ENCODE data around the gene EFCAB7. TPM values are rescaled to one million over a fixed set of nuclear protein-coding genes. Genes with fewer than 3 reads are reported as not detected.
A peak's percentile ranks its signal among the peaks of the same experiment; 100 is the strongest.

Gene EFCAB7
- total RNA-seq, 1 donor from 2014 or later: 6.5 TPM

DNA sequence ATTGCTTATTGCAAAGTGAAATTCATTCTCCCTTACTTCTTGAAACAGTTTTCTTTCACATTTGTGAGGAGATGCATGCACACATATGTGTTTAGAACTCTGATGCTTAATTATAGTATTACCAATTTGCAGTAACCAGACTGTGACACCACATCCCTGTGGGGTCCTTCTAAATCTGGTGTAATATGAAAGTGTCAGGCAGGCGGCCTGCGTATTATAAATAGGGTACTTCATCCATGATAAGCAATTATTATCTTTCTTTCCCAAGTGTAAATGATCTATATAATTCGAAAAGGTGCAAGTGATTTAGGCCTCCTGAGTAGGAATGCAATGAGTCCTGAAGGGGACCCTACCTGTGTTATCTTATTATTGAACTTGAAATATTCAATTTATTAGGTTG is 876 bp downstream of the EFCAB7 start:
- Mint-ChIP-seq H3K9me3 (no peaks in the 10 kb centered on the region), H3K27me3 (ENCODE audit: low read depth) (no peaks in the 10 kb centered on the region), H3K4me3 (ENCODE audit: low read depth) (peak overlapping the region; percentile 97), H3K36me3 (ENCODE audit: low read depth) (peaks cover 4% of the 10 kb centered on the region), H3K27ac (no peak overlapping the region), H3K4me1 (ENCODE audit: low read depth) (peaks cover 34% of the 10 kb centered on the region)
- no peak for DNase-seq (ENCODE audit: low spot score)
- intact Hi-C loops (cut with micrococcal nuclease): loop anchor here (10.0 kb wide), 1 partner anchor 1089 kb away; the partner anchor contains the start of gene USP1

GRCh38 chr1:63532727-63533126 is 9.4 kb downstream of the EFCAB7 start:
- peaks cover 13% of the 10 kb centered on the region for H3K36me3 Mint-ChIP-seq (ENCODE audit: low read depth)
- intact Hi-C loops (cut with micrococcal nuclease): no loop called here
- H3K27ac Mint-ChIP-seq: no peak overlapping the region
- H3K4me1 Mint-ChIP-seq (ENCODE audit: low read depth): no peaks in the 10 kb centered on the region
- H3K27me3 Mint-ChIP-seq (ENCODE audit: low read depth): no peaks in the 10 kb centered on the region
- DNase-seq (ENCODE audit: low spot score): no peak
- no peaks in the 10 kb centered on the region for H3K9me3 Mint-ChIP-seq
- H3K4me3 Mint-ChIP-seq (ENCODE audit: low read depth): no peak overlapping the region

DNA sequence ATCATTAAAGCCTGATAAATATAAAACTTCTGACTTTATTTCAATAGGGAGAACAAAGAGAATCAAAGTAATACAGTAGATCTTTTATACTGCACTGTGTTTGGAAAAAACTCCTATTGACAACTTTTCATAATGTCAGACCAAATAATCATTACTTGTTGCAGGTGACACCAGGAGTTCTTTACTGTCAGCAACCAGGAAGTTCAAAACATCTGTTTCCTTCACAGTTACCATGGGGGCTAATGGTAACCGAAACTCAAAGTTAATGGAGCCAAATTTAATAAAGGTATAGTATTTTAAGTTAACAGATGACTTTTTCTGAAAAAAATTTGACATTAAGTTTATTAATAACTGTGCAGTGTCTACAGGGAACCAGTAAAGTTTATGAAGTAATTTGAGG is 10.6 kb downstream of the EFCAB7 start:
- intact Hi-C loops (cut with micrococcal nuclease): no loop called here
- peaks cover 9% of the 10 kb centered on the region for H3K36me3 Mint-ChIP-seq (ENCODE audit: low read depth)
- no peak for DNase-seq (ENCODE audit: low spot score)
- H3K27ac Mint-ChIP-seq: no peak overlapping the region
- H3K4me1 Mint-ChIP-seq (ENCODE audit: low read depth): no peaks in the 10 kb centered on the region
- no peaks in the 10 kb centered on the region for H3K9me3 Mint-ChIP-seq
- H3K27me3 Mint-ChIP-seq (ENCODE audit: low read depth): no peaks in the 10 kb centered on the region
- H3K4me3 Mint-ChIP-seq (ENCODE audit: low read depth): no peak overlapping the region

- Mint-ChIP-seq H3K36me3 (ENCODE audit: low read depth) (peaks cover 9% of the 10 kb centered on the region), H3K27ac (no peak overlapping the region), H3K4me1 (ENCODE audit: low read depth) (no peaks in the 10 kb centered on the region), H3K9me3 (no peaks in the 10 kb centered on the region), H3K4me3 (ENCODE audit: low read depth) (no peak overlapping the region), H3K27me3 (ENCODE audit: low read depth) (no peaks in the 10 kb centered on the region)
- intact Hi-C loops (cut with micrococcal nuclease): no loop called here
- DNase-seq (ENCODE audit: low spot score): no peak
Measured at GRCh38 chr1:63534406-63534805, 11.1 kb downstream of the EFCAB7 start.

DNA sequence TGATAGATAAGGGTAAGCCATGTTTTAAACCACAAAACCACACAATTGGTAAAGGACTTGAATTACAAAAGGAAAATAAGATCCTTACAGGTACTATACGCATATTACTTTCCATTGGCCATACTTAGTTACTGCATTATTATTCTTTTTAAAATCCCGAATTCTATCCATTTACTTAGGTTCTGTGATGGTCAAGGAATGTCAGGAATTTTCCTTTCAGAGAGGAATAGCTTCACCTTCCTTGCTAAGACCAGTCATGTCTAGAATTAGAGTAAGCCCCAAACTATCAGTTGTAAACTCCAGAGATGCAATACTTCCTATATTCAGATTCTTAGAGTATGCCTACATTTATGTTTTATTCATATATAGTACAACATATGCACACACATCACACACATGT is 13.7 kb downstream of the EFCAB7 start:
- no peak for DNase-seq (ENCODE audit: low spot score)
- H3K4me3 Mint-ChIP-seq (ENCODE audit: low read depth): no peak overlapping the region
- no peaks in the 10 kb centered on the region for H3K9me3 Mint-ChIP-seq
- H3K27ac Mint-ChIP-seq: no peak overlapping the region
- no peaks in the 10 kb centered on the region for H3K27me3 Mint-ChIP-seq (ENCODE audit: low read depth)
- intact Hi-C loops (cut with micrococcal nuclease): loop anchor here (5.0 kb wide), 1 partner anchor 210 kb away; no protein-coding TSS in a partner anchor
- peaks cover 9% of the 10 kb centered on the region for H3K36me3 Mint-ChIP-seq (ENCODE audit: low read depth)
- no peaks in the 10 kb centered on the region for H3K4me1 Mint-ChIP-seq (ENCODE audit: low read depth)

DNA sequence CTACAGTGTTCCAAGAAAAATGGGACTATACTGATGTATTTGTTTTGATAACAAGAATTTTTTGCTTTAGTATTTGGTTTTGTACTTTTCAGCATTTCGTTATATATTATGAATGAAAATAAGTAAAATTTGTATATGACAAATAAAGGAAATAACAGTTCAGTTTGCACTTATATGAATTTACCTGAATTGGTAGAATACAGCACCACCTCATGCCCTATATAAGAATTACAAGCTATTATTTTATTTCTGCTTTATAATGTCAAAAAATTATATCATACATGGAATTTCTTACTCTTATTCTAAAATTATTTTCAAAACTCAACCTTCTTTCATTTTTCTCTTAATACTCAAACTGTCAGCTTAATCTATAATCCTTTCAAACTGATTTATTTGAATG is 14.6 kb downstream of the EFCAB7 start:
- H3K4me1 Mint-ChIP-seq (ENCODE audit: low read depth): no peaks in the 10 kb centered on the region
- H3K27me3 Mint-ChIP-seq (ENCODE audit: low read depth): no peaks in the 10 kb centered on the region
- H3K36me3 Mint-ChIP-seq (ENCODE audit: low read depth): peaks cover 3% of the 10 kb centered on the region
- H3K27ac Mint-ChIP-seq: no peak overlapping the region
- H3K9me3 Mint-ChIP-seq: no peaks in the 10 kb centered on the region
- DNase-seq (ENCODE audit: low spot score): no peak
- intact Hi-C loops (cut with micrococcal nuclease): loop anchor here (5.0 kb wide), 1 partner anchor 211 kb away; no protein-coding TSS in a partner anchor
- no peak overlapping the region for H3K4me3 Mint-ChIP-seq (ENCODE audit: low read depth)

- peaks cover 5% of the 10 kb centered on the region for H3K36me3 Mint-ChIP-seq (ENCODE audit: low read depth)
- H3K4me3 Mint-ChIP-seq (ENCODE audit: low read depth): no peak overlapping the region
- H3K27ac Mint-ChIP-seq: no peak overlapping the region
- H3K4me1 Mint-ChIP-seq (ENCODE audit: low read depth): peaks cover 4% of the 10 kb centered on the region
- no peak for DNase-seq (ENCODE audit: low spot score)
- H3K27me3 Mint-ChIP-seq (ENCODE audit: low read depth): no peaks in the 10 kb centered on the region
- no peaks in the 10 kb centered on the region for H3K9me3 Mint-ChIP-seq
- intact Hi-C loops (cut with micrococcal nuclease): no loop called here
Measured at GRCh38 chr1:63545780-63546179, 22.5 kb downstream of the EFCAB7 start.

GRCh38 chr1:63547621-63548294 is 24.4 kb downstream of the EFCAB7 start:
- Mint-ChIP-seq H3K27me3 (ENCODE audit: low read depth) (no peaks in the 10 kb centered on the region), H3K9me3 (no peaks in the 10 kb centered on the region), H3K27ac (no peak overlapping the region)

GRCh38 chr1:63548303-63548702 is 25.0 kb downstream of the EFCAB7 start:
- no peaks in the 10 kb centered on the region for H3K9me3 Mint-ChIP-seq
- intact Hi-C loops (cut with micrococcal nuclease): no loop called here
- peaks cover 5% of the 10 kb centered on the region for H3K36me3 Mint-ChIP-seq (ENCODE audit: low read depth)
- H3K27me3 Mint-ChIP-seq (ENCODE audit: low read depth): no peaks in the 10 kb centered on the region
- peaks cover 4% of the 10 kb centered on the region for H3K4me1 Mint-ChIP-seq (ENCODE audit: low read depth)
- no peak overlapping the region for H3K4me3 Mint-ChIP-seq (ENCODE audit: low read depth)
- no peak overlapping the region for H3K27ac Mint-ChIP-seq
- no peak for DNase-seq (ENCODE audit: low spot score)

More at GRCh38 chr1:63547621-63548294, 24.4 kb downstream of the EFCAB7 start:
- intact Hi-C loops (cut with micrococcal nuclease): no loop called here
- H3K36me3 Mint-ChIP-seq (ENCODE audit: low read depth): peaks cover 5% of the 10 kb centered on the region
- DNase-seq (ENCODE audit: low spot score): no peak
- peaks cover 4% of the 10 kb centered on the region for H3K4me1 Mint-ChIP-seq (ENCODE audit: low read depth)
- H3K4me3 Mint-ChIP-seq (ENCODE audit: low read depth): no peak overlapping the region

DNA sequence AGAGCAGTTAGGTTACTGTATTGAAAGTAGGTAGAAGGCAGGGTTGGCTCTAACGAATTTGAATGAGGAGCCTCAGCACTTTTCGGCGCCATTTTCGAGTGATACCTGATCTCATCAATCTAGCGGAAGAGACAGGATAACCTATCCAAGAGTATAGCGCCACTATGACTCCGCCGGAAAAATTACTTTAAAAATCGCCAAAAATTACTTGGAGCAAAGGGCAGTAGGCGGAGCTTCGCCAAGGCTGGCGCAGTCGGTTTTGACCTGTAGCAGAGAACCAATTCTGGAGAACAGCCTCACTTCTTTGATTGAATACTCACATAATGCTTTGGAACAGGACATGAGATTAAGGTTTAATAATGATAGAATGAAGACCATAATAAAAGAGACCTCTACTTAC is 25.6 kb downstream of the EFCAB7 start:
- no peaks in the 10 kb centered on the region for H3K9me3 Mint-ChIP-seq
- H3K27ac Mint-ChIP-seq: no peak overlapping the region
- H3K4me1 Mint-ChIP-seq (ENCODE audit: low read depth): peaks cover 4% of the 10 kb centered on the region
- DNase-seq (ENCODE audit: low spot score): no peak
- intact Hi-C loops (cut with micrococcal nuclease): no loop called here
- H3K36me3 Mint-ChIP-seq (ENCODE audit: low read depth): peaks cover 5% of the 10 kb centered on the region
- no peak overlapping the region for H3K4me3 Mint-ChIP-seq (ENCODE audit: low read depth)
- H3K27me3 Mint-ChIP-seq (ENCODE audit: low read depth): no peaks in the 10 kb centered on the region

DNA sequence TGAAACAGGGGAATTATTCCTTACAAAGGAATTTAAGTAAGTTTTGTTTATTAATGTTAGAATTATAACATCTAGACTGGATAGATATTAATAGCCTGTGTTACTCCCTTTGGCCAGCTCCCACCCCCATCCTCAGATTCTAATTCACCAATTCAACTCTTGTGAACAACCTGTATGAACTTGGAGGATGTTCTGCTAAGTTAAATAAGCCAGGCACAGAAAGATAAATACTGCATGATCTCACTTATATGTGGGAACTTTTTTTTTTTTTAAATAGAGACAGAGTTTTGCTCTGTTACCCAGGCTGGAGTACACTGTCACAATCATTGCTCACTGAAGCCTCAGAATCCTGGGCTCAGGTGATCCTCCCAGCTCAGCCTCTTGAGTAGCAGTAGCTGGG is 32.2 kb downstream of the EFCAB7 start:
- Mint-ChIP-seq H3K36me3 (ENCODE audit: low read depth) (no peaks in the 10 kb centered on the region), H3K27me3 (ENCODE audit: low read depth) (no peaks in the 10 kb centered on the region), H3K27ac (no peak overlapping the region), H3K4me1 (ENCODE audit: low read depth) (no peaks in the 10 kb centered on the region), H3K9me3 (no peaks in the 10 kb centered on the region), H3K4me3 (ENCODE audit: low read depth) (no peak overlapping the region)
- intact Hi-C loops (cut with micrococcal nuclease): no loop called here
- DNase-seq (ENCODE audit: low spot score): no peak

- Mint-ChIP-seq H3K4me3 (ENCODE audit: low read depth) (no peak overlapping the region), H3K27me3 (ENCODE audit: low read depth) (no peaks in the 10 kb centered on the region), H3K27ac (no peak overlapping the region), H3K36me3 (ENCODE audit: low read depth) (no peaks in the 10 kb centered on the region), H3K4me1 (ENCODE audit: low read depth) (no peaks in the 10 kb centered on the region), H3K9me3 (no peaks in the 10 kb centered on the region)
- intact Hi-C loops (cut with micrococcal nuclease): no loop called here
- DNase-seq (ENCODE audit: low spot score): no peak
Measured at GRCh38 chr1:63557365-63557987, 34.2 kb downstream of the EFCAB7 start.

DNA sequence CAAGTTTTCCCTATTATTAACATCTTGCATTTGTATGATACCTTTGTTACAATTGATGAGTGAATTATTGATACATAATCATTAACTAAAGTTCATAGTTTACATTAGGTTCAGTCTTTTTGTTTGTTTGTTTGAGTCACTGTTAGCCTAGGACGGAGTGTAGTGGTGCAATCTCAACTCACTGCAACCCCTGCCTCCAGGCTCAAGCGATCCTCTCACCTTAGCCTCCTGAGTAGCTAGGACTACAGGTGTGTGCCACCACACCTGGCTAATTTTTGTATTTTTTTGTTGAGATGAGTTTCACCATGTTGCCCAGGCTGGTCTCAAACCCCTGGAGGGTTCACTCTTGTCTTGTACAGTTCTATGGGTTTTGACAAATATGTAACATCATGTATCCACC is 36.0 kb downstream of the EFCAB7 start:
- peaks cover 2% of the 10 kb centered on the region for H3K36me3 Mint-ChIP-seq (ENCODE audit: low read depth)
- no peak for DNase-seq (ENCODE audit: low spot score)
- H3K4me3 Mint-ChIP-seq (ENCODE audit: low read depth): no peak overlapping the region
- H3K9me3 Mint-ChIP-seq: no peaks in the 10 kb centered on the region
- intact Hi-C loops (cut with micrococcal nuclease): no loop called here
- H3K27me3 Mint-ChIP-seq (ENCODE audit: low read depth): no peaks in the 10 kb centered on the region
- no peak overlapping the region for H3K27ac Mint-ChIP-seq
- H3K4me1 Mint-ChIP-seq (ENCODE audit: low read depth): no peaks in the 10 kb centered on the region

Measured in activated T-helper 2 cell treated with anti-CD3 and anti-CD28 coated beads, Interferon-gamma antibody, Interleukin-2, Interleukin-4, amounts not matched to agents 10 μg/mL and 5 μg/mL and 100 μg/mL, durations not matched to agents 14 hours and 24 hours and 36 hours (primary cell).